Central memory CD8-positive, alpha-beta T cell (primary cell): ENCODE data around the gene GRPR.
"Not testable (repeated sequence)": the region's sequence is repeated elsewhere in the genome, so short reads cannot be mapped to it uniquely, and the experiment has no call there.

Experiments used
- ATAC-seq: fragments of 150-1000 bp; cut with Tn5 transposase; replicated peaks from 2 replicates; pipeline ENCODE4 v1.10.0; 2022; ENCODE audit warnings: mild to moderate bottlenecking, moderate FRiP score, moderate number of reproducible peaks; ENCODE audit not compliant: poor library complexity, severe bottlenecking; ENCODE audit errors: extremely low read depth
- DNase-seq, 2 donors: peaks; one replicate each; pipeline ENCODE4 v3.0.0; 2021; ENCODE audit warnings: low spot score in 2 of 2
- H3K27ac Mint-ChIP-seq: one replicate; pipeline ENCODE4 v1.8.0; 2022; ENCODE audit warnings: low read depth, mild to moderate bottlenecking, moderate library complexity, mixed read lengths
- H3K27me3 Mint-ChIP-seq: one replicate; pipeline ENCODE4 v1.8.0; 2022; ENCODE audit warnings: mixed read lengths
- H3K36me3 Mint-ChIP-seq: one replicate; pipeline ENCODE4 v1.8.0; 2022; ENCODE audit warnings: mild to moderate bottlenecking, moderate library complexity, mixed read lengths; ENCODE audit not compliant: insufficient read depth
- H3K4me1 Mint-ChIP-seq: one replicate; pipeline ENCODE4 v1.8.0; 2022; ENCODE audit warnings: mixed read lengths
- H3K4me3 Mint-ChIP-seq: one replicate; pipeline ENCODE4 v1.8.0; 2022; ENCODE audit warnings: mild to moderate bottlenecking, moderate library complexity, mixed read lengths
- H3K9me3 Mint-ChIP-seq: one replicate; pipeline ENCODE4 v1.8.0; 2022; ENCODE audit warnings: mixed read lengths

Gene GRPR

DNA sequence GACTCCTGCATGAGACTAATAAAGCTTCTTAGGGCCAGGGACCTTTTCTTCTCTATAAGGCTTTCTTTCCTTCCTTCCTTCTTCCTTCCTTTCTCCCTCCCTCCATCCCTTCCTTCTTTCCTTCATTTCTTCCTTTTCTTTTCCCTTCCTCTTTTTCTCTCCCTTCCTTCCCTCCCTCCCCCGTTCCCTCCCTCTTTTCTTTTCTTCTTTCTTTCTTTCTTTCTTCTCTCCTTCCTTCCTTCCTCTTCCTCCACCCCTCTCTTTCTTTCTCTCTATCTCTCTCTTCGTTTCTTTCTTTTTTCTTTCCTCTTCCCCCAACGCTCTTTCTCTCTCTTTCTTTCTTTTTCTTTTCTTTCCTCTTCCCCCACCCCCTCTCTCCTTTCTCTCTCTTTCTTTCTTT is 41.4 kb downstream of the GRPR start:
- no peak for ATAC-seq
- no peaks in the 10 kb centered on the region for H3K36me3 Mint-ChIP-seq
- no peaks in the 10 kb centered on the region for H3K9me3 Mint-ChIP-seq
- H3K4me1 Mint-ChIP-seq = no peaks in the 10 kb centered on the region
- no peak for DNase-seq
- H3K4me3 Mint-ChIP-seq = no peak overlapping the region
- H3K27me3 Mint-ChIP-seq = peaks cover 43% of the 10 kb centered on the region
- no peak overlapping the region for H3K27ac Mint-ChIP-seq

DNA sequence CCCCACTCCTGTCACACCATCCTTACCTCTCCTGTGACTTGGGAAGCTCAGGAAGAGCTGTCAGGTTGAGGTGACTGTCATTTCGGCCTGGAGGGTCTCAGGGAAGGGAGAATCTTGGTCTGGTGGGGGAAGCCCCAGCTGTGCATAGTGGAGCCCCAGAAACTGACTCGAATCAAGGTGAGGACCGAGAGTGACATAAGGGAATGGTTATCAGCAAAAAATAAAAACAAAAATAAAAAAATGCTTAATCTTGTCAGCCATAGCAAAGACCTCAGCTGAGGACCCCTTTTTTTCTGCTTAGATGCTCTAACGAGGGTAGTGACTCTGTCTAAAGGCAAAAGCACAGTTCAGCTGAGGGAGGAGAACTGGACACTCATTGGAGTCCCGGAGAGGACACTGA is 43.8 kb downstream of the GRPR start, which contains the start of gene MAGEB17:
Gene MAGEB17, plus strand, starts transcription at position 301 of the 400 bp plus-strand sequence. CDS start 2,902 bp downstream, outside the sequence.
- no peak within 1 kb of the TSS for H3K4me3 Mint-ChIP-seq
- no peaks in the 10 kb centered on the region for H3K9me3 Mint-ChIP-seq
- DNase-seq (no peak), ATAC-seq (no peak)
- no peak within 1 kb of the TSS for H3K27ac Mint-ChIP-seq
- peaks cover 43% of the 10 kb centered on the region for H3K27me3 Mint-ChIP-seq
- no peaks in the 10 kb centered on the region for H3K4me1 Mint-ChIP-seq
- H3K36me3 Mint-ChIP-seq = no peaks in the 10 kb centered on the region

DNA sequence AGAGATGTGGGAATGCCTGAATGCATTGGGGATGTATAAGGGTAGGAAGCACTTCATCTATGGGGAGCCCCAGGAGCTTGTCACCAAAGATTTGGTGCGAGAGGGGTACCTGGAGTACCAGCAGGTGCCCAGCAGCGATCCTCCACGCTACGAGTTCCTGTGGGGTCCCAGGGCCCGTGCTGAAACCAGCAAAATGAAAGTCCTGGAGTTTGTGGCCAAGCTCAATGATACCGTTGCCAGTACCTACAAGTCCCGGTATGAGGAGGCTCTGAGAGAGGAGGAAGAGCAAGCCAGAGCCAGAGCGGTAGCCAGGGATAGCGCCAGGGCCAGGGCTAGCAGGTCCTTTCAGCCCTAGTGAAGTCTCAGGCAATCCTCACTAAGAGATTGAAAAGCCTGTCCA is 47.7 kb downstream of the GRPR start:
- Mint-ChIP-seq H3K4me3 (no peak overlapping the region), H3K27me3 (peaks cover 19% of the 10 kb centered on the region), H3K4me1 (no peaks in the 10 kb centered on the region), H3K9me3 (no peaks in the 10 kb centered on the region), H3K27ac (no peak overlapping the region), H3K36me3 (no peaks in the 10 kb centered on the region)
- ATAC-seq (no peak), DNase-seq (no peak)

DNA sequence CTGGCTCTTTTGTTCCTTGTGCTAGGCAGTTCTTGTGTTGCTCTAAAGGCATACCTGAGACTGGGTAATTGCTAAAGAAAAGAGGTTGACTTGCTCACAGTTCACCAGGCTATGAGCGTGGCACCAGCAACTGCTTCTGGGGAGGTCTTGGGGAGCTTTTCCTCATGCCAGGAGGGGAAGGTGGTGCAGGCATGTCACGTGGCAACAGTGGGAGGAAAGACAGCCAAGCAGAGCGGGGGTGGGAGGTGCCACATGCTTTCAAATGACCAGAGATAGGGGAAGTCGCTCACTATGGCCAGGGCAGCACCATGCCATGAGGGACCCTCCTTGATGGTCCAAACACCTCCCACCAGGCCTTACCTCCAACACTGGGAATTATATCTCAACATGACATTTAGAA is 48.6 kb downstream of the GRPR start:
- ATAC-seq = no peak
- Mint-ChIP-seq H3K27me3 (peaks cover 10% of the 10 kb centered on the region), H3K27ac (no peak overlapping the region), H3K4me1 (no peaks in the 10 kb centered on the region), H3K4me3 (no peak overlapping the region), H3K36me3 (no peaks in the 10 kb centered on the region), H3K9me3 (no peaks in the 10 kb centered on the region)
- DNase-seq = no peak

DNA sequence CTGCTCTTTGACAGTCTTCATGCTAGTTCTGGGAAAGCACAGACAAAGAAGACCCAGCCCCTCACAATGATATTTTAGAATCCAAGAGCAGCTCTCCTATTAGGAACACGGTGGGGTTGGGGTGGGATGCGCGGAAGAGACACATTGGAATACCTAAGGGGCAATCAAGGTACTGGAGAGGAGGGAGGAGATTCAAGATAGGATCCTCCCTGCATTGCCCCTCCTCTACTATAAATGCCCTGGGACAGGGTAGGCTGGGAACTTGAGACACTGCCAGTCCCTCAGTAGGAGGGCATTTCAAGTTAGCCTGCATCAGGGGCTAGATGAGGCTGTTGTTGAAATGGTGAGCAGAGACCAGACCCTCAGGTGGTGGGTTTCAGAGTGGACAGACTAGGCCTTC is 49.0 kb downstream of the GRPR start:
- H3K4me1 Mint-ChIP-seq = no peaks in the 10 kb centered on the region
- no peak overlapping the region for H3K27ac Mint-ChIP-seq
- ATAC-seq = no peak
- H3K9me3 Mint-ChIP-seq = no peaks in the 10 kb centered on the region
- H3K27me3 Mint-ChIP-seq = peaks cover 10% of the 10 kb centered on the region
- no peak for DNase-seq
- no peaks in the 10 kb centered on the region for H3K36me3 Mint-ChIP-seq
- H3K4me3 Mint-ChIP-seq = no peak overlapping the region

DNA sequence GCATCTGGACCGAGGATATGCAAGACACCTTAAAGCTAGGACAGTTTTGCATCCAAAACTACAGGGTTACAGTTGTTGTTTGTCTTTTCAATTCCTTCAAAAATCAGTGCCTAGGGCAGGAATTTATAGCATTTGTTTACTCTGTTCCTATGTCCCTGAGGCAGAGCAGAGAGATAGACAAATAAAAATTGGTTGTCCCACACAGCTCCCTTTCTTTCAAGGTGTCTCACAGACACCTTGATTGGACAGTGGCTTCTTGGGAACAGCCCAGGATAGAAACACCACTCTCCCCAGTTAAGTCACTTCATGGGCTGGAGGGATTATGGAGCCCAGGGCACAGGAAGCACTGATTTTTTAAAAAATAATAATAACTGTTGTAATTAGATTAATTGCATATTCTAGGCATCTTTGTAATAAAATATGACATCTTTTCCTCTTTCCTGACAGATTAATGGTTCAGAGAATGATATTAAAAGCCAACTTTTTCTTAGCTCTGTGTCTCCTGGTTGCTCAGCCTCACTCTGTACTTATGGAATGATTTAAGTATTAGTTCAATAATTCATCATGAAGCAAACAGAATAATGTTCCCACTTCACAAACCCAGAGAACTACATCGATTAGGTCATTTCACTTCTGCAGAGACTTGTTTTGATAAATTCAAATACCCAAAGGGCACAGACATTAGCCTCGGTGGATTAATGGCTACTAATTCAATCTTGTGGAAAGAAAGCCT is 52.1 kb downstream of the GRPR start:
- Mint-ChIP-seq H3K4me3 (no peak overlapping the region), H3K4me1 (no peaks in the 10 kb centered on the region), H3K27ac (no peak overlapping the region), H3K9me3 (no peaks in the 10 kb centered on the region), H3K36me3 (no peaks in the 10 kb centered on the region), H3K27me3 (peaks cover 13% of the 10 kb centered on the region)
- DNase-seq (no peak), ATAC-seq (no peak)

DNA sequence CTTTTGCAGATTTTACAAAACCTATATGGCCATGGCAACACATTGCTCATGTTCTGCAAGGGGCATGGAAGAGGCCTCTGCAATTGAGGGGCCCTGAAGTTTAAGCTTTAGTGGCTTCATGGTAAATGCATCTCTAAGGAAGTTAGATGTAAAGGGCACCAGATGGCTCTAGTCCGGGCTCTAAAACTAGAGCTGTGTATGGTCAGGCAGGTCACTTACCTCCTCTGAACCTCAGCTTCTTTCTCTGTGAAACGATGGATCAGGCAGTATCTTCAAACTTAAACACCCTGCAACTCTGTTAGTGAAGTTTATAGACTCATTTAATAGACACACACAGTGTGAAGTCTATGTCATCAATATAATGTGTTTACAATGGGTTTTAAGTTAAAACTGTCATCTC is 53.9 kb downstream of the GRPR start:
- H3K4me1 Mint-ChIP-seq = no peaks in the 10 kb centered on the region
- no peak overlapping the region for H3K27ac Mint-ChIP-seq
- no peaks in the 10 kb centered on the region for H3K36me3 Mint-ChIP-seq
- no peaks in the 10 kb centered on the region for H3K9me3 Mint-ChIP-seq
- peaks cover 28% of the 10 kb centered on the region for H3K27me3 Mint-ChIP-seq
- no peak overlapping the region for H3K4me3 Mint-ChIP-seq
- ATAC-seq = no peak
- no peak for DNase-seq

DNA sequence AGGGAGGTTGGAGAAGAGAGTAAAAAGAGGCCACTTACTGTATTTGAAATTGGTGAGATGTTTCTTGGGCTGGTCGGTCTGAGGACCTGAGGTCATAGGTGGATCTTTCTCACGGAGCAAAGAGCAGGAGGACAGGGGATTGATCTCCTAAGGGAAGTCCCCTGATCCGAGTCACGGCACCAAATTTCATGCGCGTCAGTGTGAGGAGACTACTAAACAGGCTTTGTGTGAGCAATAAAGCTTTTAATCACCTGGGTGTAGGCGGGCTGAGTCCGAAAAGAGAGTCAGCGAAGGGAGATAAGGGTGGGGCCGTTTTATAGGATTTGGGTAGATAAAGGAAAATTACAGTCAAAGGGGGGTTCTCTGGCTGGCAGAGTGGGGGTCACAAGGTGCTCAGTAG is 60.5 kb downstream of the GRPR start:
- peaks cover 46% of the 10 kb centered on the region for H3K27me3 Mint-ChIP-seq
- DNase-seq, H3K27ac Mint-ChIP-seq, H3K4me1 Mint-ChIP-seq, H3K4me3 Mint-ChIP-seq, ATAC-seq, H3K9me3 Mint-ChIP-seq, H3K36me3 Mint-ChIP-seq: not testable (repeated sequence)

DNA sequence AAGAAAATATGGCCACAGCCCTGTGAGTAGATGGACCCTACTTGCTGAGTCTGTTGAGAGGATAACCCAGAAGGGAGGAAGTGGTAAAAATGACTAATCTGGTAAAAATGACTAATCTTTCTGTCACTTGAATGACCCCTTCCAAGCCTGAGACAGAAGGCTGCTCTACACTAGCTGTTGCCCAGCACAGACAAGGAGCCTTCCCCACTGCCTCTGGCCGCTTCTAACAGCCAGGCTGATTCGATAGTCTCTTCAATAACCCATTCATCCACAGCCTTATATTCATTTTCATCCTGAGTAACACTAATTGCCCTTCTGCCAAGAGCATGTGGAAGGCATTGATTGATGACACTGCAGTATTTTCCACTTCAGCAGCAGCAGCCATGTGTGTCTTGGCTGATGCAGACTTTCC is 62.4 kb downstream of the GRPR start:
- no peak overlapping the region for H3K4me3 Mint-ChIP-seq
- no peaks in the 10 kb centered on the region for H3K36me3 Mint-ChIP-seq
- DNase-seq (no peak), ATAC-seq (no peak)
- no peak overlapping the region for H3K27ac Mint-ChIP-seq
- H3K4me1 Mint-ChIP-seq = no peaks in the 10 kb centered on the region
- H3K9me3 Mint-ChIP-seq = no peaks in the 10 kb centered on the region
- peaks cover 31% of the 10 kb centered on the region for H3K27me3 Mint-ChIP-seq

DNA sequence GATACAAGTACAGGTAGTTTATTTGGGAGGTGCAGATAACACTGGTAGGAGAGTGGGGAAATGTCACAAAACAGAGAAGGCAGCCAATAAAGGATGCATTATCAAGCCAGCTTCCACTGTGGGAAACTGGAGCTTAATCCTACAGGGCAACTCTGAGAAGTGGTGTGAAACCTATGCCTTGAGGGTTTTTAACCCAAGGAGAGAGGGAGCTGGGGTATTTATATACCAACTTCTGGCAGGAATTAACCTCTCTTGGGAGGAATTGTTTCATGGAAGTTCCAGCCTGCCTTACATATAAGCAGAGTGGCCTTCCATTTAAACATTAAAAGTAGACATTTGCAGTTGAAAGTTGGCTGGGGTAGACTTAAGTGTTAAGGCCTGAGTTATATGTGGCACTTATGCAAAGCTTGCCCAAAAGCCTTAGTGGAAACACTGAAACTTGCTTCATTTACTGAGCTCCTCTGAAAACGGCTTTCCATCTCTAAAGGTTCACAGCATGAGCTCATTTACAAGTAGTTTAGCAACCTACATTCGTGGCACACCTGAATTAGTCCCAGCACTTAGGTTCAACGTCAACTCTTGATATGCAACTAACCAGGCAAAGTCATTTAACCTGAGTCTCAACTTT is 63.1 kb downstream of the GRPR start:
- ATAC-seq (no peak), DNase-seq (no peak)
- no peak overlapping the region for H3K4me3 Mint-ChIP-seq
- H3K4me1 Mint-ChIP-seq = no peaks in the 10 kb centered on the region
- peaks cover 31% of the 10 kb centered on the region for H3K27me3 Mint-ChIP-seq
- no peaks in the 10 kb centered on the region for H3K9me3 Mint-ChIP-seq
- H3K36me3 Mint-ChIP-seq = no peaks in the 10 kb centered on the region
- H3K27ac Mint-ChIP-seq = no peak overlapping the region

DNA sequence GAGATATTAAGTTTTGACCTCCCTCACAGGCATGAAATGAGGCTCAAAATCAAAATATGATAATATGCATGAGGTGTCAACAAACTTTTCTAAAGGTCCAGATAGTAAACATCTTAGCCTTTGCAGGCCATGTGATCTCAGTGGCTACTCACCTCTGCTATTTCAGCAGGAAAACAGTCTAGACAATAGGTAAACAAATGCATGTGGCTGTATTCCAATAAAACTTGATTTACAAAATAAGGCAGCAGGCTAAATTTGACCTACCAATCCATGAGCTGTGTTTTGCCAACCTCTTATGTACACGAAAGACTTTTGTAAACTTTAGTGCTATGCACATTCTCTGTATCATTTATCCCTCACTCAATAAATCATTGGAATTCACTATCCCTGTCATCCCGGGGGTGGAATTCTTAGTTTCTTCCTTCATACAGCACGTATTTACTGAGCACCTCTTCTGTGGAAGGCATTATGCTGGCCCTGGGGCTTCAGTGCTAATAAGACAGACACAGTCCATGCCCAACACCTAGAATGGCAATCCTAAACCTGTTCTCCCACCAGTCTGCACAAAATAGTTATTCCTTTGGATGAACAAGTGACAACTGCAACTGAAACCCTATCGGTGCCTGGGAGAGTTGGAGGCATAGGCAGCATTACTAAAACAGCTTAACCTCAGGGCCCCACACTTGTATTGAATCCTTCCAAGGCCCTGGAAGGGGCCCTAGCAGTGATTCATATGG is 63.8 kb downstream of the GRPR start:
- Mint-ChIP-seq H3K4me3 (no peak overlapping the region), H3K4me1 (no peaks in the 10 kb centered on the region), H3K36me3 (no peaks in the 10 kb centered on the region), H3K27me3 (peaks cover 33% of the 10 kb centered on the region), H3K9me3 (no peaks in the 10 kb centered on the region), H3K27ac (no peak overlapping the region)
- no peak for ATAC-seq
- DNase-seq = no peak

DNA sequence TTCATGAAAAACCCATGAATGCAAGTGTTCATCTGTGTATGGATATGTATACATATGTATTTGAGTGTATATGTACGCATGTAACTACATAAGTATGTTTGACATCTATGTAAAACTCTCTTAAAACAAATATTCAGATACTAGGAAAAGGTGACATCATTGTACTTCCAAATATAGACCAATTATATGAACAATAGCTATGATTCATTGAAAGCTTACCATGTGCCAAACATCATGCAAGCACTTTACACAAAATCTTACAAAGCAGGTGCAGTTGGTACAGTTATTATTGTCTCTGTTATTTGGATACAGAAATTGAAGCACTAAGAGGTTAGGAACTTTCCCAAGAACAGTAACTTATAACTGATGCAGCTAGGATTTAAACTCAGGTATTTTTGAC is 65.3 kb downstream of the GRPR start:
- H3K4me1 Mint-ChIP-seq = no peaks in the 10 kb centered on the region
- H3K9me3 Mint-ChIP-seq = no peaks in the 10 kb centered on the region
- no peaks in the 10 kb centered on the region for H3K36me3 Mint-ChIP-seq
- H3K27ac Mint-ChIP-seq = no peak overlapping the region
- H3K27me3 Mint-ChIP-seq = peaks cover 20% of the 10 kb centered on the region
- ATAC-seq (no peak), DNase-seq (no peak)
- H3K4me3 Mint-ChIP-seq = no peak overlapping the region

DNA sequence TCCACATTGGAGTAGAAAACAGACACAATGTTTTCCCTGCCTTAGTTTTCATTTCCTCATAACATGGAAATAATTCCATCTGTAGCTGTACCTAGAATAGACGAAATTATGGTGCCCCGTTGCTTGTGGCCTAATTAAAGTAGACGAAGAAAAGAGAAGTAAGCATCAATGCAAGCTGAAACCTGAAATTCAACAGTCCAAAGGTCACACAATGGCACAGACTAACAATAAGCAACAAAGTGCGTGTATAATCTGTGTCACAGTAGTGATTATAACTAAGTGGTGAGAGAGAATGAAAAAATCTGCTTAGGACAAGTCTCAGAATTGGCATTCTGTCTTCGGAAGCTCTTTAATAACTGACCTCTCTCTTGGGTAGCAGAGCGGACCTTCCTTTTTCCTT is 68.2 kb downstream of the GRPR start:
- Mint-ChIP-seq H3K4me1 (no peaks in the 10 kb centered on the region), H3K4me3 (no peak overlapping the region)

More for the DNA sequence above, 68.2 kb downstream of the GRPR start:
- no peak overlapping the region for H3K27ac Mint-ChIP-seq
- H3K36me3 Mint-ChIP-seq = no peaks in the 10 kb centered on the region
- H3K27me3 Mint-ChIP-seq = peaks cover 16% of the 10 kb centered on the region
- no peak for DNase-seq
- no peak for ATAC-seq
- H3K9me3 Mint-ChIP-seq = no peaks in the 10 kb centered on the region
